OCI-M2 (cell line): ENCODE measurements around the gene CHIT1.

Experiments used
- DNase-seq: peaks from one replicate; lab custom pipeline; 2025; ENCODE audit not compliant: unreplicated experiment; lab: John Stamatoyannopoulos, UW

The CHIT1 gene

DNA sequence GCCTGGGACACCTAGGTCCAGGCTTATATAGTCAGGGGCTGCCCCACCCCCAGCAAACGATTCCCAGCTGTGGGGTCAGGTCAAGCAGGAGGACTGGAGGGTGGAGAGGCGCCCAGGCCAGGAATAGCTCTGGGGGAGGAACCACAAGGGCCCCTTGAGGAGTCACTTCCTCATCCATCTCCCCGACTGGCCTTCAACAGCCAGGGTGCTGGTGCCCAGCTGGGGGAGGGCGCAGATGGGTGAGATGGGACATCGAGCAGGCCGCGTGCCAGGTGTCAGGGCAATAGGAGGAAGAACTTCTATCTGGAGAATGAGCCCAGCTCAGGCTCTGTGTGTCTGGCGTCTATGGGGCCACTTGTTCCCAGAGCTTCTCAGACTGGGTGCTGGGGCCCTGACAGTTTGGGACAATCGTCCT lies 53.6 kb downstream of the CHIT1 start:
- no peak for DNase-seq

DNA sequence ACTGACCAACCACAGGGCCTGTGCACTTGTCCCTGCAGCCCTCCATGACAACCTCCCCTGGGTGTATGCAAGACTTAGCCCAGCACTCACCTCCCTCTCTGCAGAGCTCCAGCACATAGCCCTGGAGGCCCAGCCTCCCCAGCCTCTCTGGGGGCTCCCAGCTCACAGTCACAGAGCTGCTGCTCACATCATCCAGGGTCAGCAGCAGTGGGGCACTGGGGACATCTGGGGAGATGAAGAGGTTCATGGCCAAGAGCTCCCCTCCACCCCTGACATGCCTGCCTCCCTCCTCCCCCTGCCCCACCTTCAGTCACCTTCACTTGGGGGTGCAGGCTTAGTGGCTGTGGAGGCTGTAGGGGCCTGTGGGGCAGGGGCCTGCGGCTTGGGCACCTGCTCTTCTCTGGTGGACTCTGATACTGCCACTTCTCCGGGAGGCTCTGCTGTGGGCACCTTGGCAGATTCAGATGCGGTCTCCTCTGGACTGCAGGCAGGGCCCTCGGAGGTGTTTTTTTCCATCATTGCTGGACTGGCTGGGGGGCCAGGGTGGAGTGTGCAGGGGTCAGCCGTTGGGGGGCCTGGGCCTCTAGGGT lies 54.1 kb downstream of the CHIT1 start, which contains the start of gene MYBPH:
Gene MYBPH, minus strand, starts transcription at position 590 of the 590 bp plus-strand sequence. Its CDS starts 71 bp downstream, at position 519.
- DNase-seq, result no peak

DNA sequence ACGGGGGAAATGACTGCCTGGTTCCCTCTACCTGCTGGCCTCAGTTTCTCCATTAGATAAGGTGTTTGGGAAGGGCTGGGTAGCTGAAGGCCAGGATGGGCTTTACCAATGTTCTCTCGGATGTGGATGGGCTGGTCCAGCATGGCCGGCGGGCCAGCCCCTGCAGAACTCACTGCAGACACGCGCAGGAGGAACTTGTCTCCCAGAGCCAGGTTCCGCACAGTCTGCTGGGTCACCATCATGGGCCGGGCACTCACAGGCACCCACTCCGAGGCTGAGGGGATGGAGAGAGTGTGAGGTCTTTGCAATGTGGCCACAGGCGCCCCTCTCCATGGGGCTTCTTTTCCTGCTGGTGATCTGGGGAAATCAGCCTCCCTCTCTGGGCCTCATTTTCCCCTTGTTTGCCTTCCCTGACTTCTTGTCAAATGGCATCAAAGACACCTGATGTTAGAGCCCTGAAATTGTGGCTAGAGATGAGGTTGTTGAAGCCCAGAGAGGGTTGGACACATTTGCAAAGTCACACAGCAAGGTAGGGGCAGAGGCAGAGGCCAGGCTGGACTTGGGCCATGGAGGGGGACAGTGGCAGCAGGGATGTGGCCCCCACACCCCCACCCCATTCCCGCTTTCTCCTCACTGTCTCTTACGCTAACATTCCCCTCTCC lies 55.0 kb downstream of the CHIT1 start:
- no peak for DNase-seq

DNA sequence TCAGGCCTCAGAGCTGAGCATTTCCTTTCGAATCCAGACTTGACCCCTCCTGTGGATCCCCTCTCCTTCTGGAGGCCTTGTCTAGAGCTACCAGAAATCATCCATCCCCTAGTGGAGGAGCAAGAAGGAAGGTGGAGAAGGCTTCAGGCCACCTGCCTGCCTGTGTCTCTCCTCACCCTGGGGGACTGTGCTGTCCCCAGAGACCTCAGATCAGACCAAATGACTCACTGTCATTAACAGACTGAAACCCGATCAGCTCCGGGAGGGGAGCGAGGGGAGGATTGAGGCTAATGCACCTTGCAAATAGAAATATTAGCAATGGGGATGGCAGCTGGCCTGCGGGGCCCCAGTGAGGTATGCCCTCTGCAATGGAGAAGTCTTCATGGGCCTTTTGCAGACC lies 55.9 kb downstream of the CHIT1 start:
- DNase-seq, result no peak

- DNase-seq, result no peak
Observed at GRCh38 chr1:203173011-203173555, 56.4 kb downstream of the CHIT1 start.

GRCh38 chr1:203172184-203173010 lies 57.1 kb downstream of the CHIT1 start:
- DNase-seq, result no peak

DNA sequence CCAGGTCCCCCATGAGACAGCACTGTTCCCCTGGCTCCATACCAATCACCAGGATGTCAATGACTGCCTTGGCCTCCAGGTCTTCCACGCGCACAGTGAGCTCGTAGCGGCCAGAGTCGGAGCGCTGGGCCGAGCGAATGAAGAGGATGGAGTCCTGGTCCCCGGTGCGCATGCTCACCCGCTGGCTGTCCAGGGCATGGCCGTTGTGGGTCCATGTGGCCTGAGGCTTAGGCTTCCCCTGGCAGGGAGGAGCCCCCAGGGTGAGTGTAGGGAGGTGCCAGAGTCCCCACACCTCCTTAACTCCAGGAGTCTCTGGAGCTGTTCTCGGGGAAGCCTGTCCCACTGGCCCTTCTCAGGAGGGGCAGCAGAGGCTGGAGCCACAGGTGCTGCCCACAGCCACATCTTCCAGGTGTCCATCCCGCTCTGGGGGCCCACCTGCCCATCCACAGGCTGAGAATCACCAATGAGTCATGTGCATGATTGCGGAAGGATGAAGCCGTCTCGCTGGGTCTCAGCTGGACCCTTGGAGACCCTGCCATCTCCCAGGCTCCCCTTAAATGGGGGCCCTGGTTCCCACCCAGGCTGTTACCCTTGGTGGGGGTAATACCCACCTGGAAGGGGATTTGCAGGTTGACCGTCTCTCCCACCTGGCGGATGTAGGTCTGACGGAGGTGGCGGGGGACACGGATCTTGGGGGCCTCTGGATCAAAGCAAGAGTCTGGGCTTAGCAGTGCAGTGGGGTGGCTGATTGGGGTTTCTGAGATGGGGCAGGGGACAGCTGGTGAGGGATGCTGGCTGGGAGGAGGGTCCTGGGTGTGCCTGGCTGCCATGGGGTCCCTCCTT lies 57.9 kb downstream of the CHIT1 start:
- no peak for DNase-seq

GRCh38 chr1:203170625-203171330 lies 58.7 kb downstream of the CHIT1 start:
- no peak for DNase-seq

- no peak for DNase-seq
Observed at GRCh38 chr1:203169770-203170520, 59.5 kb downstream of the CHIT1 start.

GRCh38 chr1:203168991-203169390 lies 60.5 kb downstream of the CHIT1 start:
- no peak for DNase-seq

GRCh38 chr1:203168256-203168786 lies 61.2 kb downstream of the CHIT1 start:
- DNase-seq, result no peak

DNA sequence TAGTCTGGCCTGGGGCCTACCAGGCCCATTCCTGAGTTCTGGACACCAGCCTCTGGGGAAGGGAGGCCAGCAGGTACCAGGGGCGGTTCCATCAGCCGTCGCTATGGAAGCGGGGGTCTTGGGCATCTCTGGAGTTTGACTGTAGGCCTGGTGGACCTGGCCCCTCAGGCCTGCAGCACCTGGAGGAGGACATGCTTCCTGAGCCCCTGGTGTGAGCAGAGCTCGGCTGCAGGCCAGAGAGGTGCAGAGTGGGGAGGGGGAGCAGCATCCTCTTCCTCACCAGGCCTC lies 61.6 kb downstream of the CHIT1 start:
- no peak for DNase-seq

GRCh38 chr1:203167026-203167912 lies 62.2 kb downstream of the CHIT1 start:
- no peak for DNase-seq

GRCh38 chr1:203166192-203166940 lies 63.1 kb downstream of the CHIT1 start:
- no peak for DNase-seq
